Epithelial cell of esophagus (primary cell): ENCODE data around the gene EFCAB6.

Source experiments
- DNase-seq: peaks from one replicate; pipeline ENCODE4 v3.0.0; 2010; ENCODE audit warnings: low read depth
- H3K4me3 ChIP-seq: 2 replicates; pipeline ENCODE4 v1.5.1; 2011; ENCODE audit warnings: mild to moderate bottlenecking, low read length, control low read depth
- TF ChIP-seq, protein P1 (sequence below): IDR thresholded peaks from 2 replicates; pipeline ENCODE4 v1.5.1; 2011; ENCODE audit warnings: low read depth, mild to moderate bottlenecking, low read length, control low read depth, inconsistent platforms; ENCODE audit not compliant: insufficient read depth; ENCODE audit errors: missing control alignments

Gene EFCAB6

GRCh38 chr22:43829904-43830851, 18.1 kb upstream of the EFCAB6 start:
- no peak overlapping the region for H3K4me3 ChIP-seq
- DNase-seq, result no peak
- TF ChIP-seq, protein P1, sequence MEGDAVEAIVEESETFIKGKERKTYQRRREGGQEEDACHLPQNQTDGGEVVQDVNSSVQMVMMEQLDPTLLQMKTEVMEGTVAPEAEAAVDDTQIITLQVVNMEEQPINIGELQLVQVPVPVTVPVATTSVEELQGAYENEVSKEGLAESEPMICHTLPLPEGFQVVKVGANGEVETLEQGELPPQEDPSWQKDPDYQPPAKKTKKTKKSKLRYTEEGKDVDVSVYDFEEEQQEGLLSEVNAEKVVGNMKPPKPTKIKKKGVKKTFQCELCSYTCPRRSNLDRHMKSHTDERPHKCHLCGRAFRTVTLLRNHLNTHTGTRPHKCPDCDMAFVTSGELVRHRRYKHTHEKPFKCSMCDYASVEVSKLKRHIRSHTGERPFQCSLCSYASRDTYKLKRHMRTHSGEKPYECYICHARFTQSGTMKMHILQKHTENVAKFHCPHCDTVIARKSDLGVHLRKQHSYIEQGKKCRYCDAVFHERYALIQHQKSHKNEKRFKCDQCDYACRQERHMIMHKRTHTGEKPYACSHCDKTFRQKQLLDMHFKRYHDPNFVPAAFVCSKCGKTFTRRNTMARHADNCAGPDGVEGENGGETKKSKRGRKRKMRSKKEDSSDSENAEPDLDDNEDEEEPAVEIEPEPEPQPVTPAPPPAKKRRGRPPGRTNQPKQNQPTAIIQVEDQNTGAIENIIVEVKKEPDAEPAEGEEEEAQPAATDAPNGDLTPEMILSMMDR, result no peak

GRCh38 chr22:43828998-43829782, 17.1 kb upstream of the EFCAB6 start:
- DNase-seq, result no peak

GRCh38 chr22:43828725-43828997, 16.6 kb upstream of the EFCAB6 start:
- TF ChIP-seq, protein P1, result no peak
- no peak for DNase-seq
- H3K4me3 ChIP-seq, result no peak overlapping the region

More at GRCh38 chr22:43828998-43829782, 17.1 kb upstream of the EFCAB6 start:
- no peak overlapping the region for H3K4me3 ChIP-seq
- TF ChIP-seq, protein P1, result no peak

- H3K4me3 ChIP-seq, result no peak overlapping the region
- DNase-seq, result no peak
- TF ChIP-seq, protein P1, result no peak
Observed at GRCh38 chr22:43827926-43828724, 16.0 kb upstream of the EFCAB6 start.

DNA sequence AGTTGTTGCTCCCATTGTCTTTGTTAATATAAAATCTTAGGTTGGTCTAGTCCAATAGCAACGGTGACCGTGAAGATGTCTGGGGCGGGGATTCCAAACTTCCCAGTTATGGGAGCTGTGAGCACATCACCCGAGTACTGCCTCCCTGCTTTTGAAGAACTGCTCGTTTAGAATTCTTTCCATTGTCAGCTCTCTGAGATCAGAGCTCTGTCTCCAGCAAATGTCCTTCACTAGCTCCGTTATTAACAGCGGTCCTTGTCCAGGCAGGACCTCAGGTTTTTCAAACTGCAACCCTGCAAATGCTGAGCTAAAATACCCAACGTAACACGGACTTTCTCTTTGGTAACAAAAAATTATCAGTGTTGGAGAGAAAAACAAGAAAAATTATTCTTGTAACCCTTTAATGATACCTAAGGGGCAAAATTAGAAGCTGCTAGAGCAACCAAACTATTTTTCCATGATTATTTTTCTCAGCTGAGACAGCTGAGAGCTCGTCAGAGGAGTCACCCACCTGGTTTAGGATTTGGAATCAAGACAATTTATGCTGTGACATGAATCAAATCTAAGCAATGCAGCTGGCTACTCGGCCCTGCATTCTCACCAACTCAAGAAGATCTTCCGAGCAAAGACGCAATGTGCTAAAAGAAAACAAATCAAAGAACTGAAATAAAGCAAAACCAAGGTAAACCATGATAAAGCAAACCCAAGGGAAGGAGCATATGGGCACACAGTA, 15.1 kb upstream of the EFCAB6 start:
- TF ChIP-seq, protein P1, result no peak
- DNase-seq, result no peak
- H3K4me3 ChIP-seq, result no peak overlapping the region
